OCI-M2 (cell line): ENCODE results near the gene PLEKHH1.
"Not testable (repeated sequence)": the region's sequence is repeated elsewhere in the genome, so short reads cannot be mapped to it uniquely, and the experiment has no call there.

Source experiments
- DNase-seq: peaks from one replicate; lab custom pipeline; 2025; ENCODE audit not compliant: unreplicated experiment; lab: John Stamatoyannopoulos, UW

Gene PLEKHH1

DNA sequence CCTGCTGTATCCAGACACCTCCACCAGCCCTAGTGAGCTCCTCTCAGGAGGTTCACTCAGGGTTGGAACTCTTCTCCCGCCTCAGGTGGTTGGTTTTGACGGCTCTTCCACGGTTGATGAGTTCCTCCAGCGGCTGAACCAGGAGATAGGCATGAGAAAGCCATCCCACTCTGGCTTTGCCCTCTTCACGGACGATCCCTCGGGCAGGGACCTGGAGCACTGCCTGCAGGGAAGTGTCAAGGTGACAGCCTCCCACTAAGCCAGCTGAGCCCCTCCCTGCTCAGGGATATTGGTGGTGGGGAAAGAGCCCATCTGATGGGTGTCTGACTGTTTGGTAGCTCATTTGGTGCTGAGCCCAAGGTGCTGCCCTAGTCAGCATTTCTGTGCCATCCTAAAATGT is 46.5 kb downstream of the PLEKHH1 start:
- no peak for DNase-seq

- no peak for DNase-seq
These were observed 47.5 kb downstream of the PLEKHH1 start for GRCh38 chr14:67580336-67581171.

DNA sequence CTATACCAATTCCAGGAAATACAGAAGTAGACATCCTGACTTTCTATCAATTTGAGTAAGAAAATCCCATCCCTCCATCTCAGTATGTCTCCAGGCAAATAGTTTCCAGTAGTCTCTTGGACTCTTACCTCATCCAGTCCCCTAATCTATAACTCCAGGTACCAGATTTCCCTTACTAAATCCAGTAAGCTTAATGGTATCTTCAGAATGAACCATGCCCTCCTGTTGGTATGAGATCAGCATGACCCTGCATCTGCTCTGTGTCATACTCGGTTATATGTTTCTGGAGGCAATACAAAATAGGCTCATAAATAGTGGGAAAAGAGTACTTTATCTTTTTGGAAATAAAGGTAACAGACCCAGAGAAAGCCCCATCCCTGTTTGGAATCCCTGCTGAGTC is 48.6 kb downstream of the PLEKHH1 start:
- no peak for DNase-seq

DNA sequence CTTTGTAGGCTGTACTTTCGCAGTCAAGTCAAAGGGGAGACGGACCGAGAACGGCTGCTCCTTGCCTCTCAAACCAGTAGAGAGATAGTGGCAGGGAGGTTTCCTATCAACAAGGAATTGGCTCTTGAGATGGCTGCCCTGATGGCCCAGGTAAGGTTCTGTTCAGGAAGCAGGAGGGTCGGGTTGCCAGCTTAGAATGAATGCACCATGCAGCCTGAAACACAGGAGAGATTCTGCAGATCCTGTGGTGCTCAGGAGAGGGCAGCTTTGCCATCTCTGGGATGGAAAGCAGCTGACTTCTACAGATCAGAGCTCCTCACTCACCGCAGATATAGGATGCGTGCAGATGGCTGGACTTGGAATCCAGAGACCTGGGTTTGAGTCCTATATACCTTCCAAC is 49.0 kb downstream of the PLEKHH1 start:
- DNase-seq: no peak

GRCh38 chr14:67583711-67584644 is 50.9 kb downstream of the PLEKHH1 start:
- no peak for DNase-seq

- DNase-seq: no peak
These were observed 51.9 kb downstream of the PLEKHH1 start for GRCh38 chr14:67584978-67585377.

- DNase-seq: no peak
These were observed 53.3 kb downstream of the PLEKHH1 start for GRCh38 chr14:67586369-67586768.

- no peak for DNase-seq
These were observed 56.2 kb downstream of the PLEKHH1 start for GRCh38 chr14:67589204-67589770.

GRCh38 chr14:67593650-67594049 is 60.6 kb downstream of the PLEKHH1 start:
- DNase-seq: not testable (repeated sequence)

GRCh38 chr14:67595392-67595791 is 62.3 kb downstream of the PLEKHH1 start:
- no peak for DNase-seq

DNA sequence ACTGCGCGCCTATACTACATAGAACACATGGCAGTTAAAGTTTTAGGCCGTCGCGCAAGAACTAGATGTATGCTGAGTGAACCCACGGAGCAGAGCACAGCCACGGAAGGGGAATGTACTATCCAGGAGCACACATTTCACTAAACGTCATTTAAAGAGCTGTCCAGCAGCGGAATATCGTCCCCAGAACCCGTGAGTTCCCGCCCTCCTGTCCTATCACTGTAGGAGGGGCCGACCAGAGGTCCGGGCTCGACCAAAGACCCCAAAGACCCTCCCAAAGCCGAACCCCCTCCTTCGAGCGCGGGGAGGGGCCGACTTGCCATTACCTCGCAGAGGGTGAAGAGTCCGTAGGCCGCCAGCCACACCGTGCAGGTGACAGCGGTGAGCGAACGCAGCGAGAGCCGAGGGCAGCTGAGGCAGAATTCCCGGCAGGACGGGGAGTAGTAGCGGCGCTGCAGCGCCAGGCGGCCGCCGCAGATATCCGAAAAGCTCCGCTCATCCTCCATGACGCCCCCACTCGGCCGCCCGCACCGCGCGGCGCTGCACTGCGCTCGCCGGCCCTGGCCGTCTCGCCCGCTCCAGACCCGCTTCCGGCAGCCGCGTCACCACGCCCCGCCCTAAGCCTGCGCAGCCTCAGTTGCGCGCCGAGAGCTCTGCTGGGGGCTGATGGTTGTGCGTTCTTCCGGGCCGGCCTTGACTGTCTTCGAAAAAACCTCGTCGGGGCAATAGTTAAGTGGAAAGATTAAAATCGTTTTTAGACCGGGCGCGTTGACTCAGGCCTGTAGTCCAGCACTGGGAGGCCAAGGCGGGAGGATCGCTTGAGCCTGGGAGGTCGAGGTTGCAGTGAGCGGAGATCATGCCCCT is 66.8 kb downstream of the PLEKHH1 start, which contains the start of gene PIGH:
Gene PIGH, minus strand, starts transcription at position 571 of the 864 bp plus-strand sequence. Its CDS starts 65 bp downstream, at position 506.
- DNase-seq: peak; percentile 92

- DNase-seq: not testable (repeated sequence)
These were observed 67.5 kb downstream of the PLEKHH1 start for GRCh38 chr14:67600562-67600974.

DNA sequence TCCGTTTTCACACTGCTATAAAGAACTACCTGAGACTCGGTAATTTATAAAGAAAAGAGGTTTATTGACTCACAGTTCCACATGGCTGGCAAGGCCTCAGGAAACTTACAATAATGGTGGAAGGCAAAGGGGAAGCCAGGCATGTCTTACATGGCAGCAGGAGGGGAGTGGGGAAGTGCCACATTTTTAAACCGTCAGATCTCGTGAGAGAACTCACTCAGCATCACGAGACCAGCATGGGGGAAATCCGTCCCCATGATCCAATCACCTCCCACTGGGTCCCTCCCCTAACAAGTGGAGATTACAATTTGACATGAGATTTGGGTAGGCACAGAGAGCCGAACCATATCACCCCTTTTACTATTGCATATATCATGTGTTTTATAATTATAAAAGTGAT is 69.0 kb downstream of the PLEKHH1 start:
- DNase-seq: no peak

- no peak for DNase-seq
These were observed 70.0 kb downstream of the PLEKHH1 start for GRCh38 chr14:67602995-67603545.

GRCh38 chr14:67607646-67608045 is 74.6 kb downstream of the PLEKHH1 start:
- no peak for DNase-seq

GRCh38 chr14:67609642-67610310 is 76.7 kb downstream of the PLEKHH1 start:
- no peak for DNase-seq

DNA sequence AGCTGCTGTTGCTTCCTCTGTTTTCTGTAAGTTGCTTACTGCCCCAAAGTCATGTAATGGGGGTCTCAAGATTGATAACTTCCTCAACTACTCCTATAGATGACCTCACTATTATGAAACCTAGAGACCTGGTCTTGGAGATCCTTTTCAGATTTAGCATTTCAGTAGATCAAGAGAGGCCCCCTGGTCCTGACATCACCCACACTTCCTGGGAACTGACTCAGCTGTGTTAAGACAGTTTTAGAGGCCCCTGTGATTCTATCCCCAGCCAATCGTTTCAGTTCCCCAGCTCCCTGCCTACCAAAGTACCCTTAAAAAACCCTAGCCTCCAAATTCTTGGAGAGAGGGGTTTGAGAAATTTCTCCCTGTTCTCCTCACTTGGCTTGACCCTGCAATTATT is 77.4 kb downstream of the PLEKHH1 start:
- no peak for DNase-seq

GRCh38 chr14:67618617-67619063 is 85.5 kb downstream of the PLEKHH1 start:
- peak; percentile 64 for DNase-seq

DNA sequence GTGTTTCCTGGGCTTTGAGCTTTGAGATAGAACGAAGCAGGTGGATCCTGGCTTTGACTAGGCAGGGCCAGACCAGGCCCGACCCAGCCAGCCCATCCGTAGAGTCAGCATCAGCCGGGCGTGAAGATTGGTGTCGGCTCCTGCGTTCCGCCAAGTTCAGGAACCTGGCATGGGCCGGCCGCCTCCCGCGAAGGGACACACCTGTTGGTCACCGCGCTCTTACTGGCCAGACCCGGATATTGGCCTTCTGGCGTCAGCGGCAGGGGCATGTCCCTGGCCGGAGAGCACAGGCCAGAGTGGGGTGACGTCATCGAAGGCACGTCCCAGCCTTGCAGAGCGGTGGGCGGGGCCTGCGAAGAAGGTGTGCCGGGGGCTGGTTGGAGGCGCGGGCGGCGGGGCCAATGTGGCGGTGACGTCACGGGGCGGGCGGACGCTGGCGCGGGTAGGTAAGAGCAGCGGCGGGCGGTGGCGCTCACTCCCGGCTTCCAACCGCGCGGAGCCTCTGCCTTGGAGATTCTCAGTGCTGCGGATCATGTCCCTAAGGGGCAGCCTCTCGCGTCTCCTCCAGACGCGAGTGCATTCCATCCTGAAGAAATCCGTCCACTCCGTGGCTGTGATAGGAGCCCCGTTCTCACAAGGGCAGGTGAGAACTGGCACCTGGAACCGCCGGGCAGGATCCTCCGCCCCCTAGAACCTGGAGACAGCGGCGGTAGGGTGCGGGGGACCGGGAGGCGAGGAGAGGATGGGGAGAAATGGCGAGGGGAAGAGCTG is 86.5 kb downstream of the PLEKHH1 start, which contains the start of gene ARG2:
Gene ARG2, plus strand, starts transcription at position 475 of the 771 bp plus-strand sequence. Its CDS starts 58 bp downstream, at position 533.
- DNase-seq: no peak
